K562 (cell line): ENCODE data around the gene OPN5. TPM values are rescaled to one million over a fixed set of nuclear protein-coding genes. Genes with fewer than 3 reads are reported as not detected.

Experiments used
- ATAC-seq: fragments of 200-7000 bp; cut with Tn5 transposase; 3 replicates; pipeline ENCODE4 v1.9.1; 2020; ENCODE audit warnings: moderate library complexity
- BruUV-seq: library from RNA; stranded (reverse); fragments of 400-500 nt; replicated peaks from 2 replicates; lab custom pipeline; 2021; lab: Mats Ljungman, UMichigan
- CTCF ChIA-PET: fragments of 300-600 bp; formaldehyde crosslinking; extraction: SDS; loops from one replicate; lab custom pipeline; 2021; ENCODE audit warnings: low intra/inter-chr PET ratio; lab: Yijun Ruan, JAX
- POLR2A ChIA-PET: fragments of 300-600, 350-650 bp; sonication (Branson Sonifier 250); formaldehyde crosslinking; extraction: SDS; loops from one replicate; lab custom pipeline; 2021; ENCODE audit warnings: antibody characterized with exemption, inconsistent platforms; lab: Yijun Ruan, JAX
- DNase-seq, 4 experiments: peaks; one replicate each; pipeline versions ENCODE4 v3.0.0 to v3.0.0-alpha.2; 2011 to 2018; ENCODE audit warnings: low spot score in 3 of 4, mixed read lengths in 3 of 4; ENCODE audit errors: extremely low read depth in 1 of 4
- FAIRE-seq: peaks from 2 replicates; lab custom pipeline; 2011; peaks lifted over from hg19 to GRCh38; lab: Jason Lieb, UNC
- H2AFZ ChIP-seq: 2 replicates; pipeline ENCODE4 v1.6.0; 2011; ENCODE audit warnings: low read depth, low read length, control low read depth, inconsistent platforms
- H3K27ac ChIP-seq: fragments of 200-600 bp; 3 replicates; pipeline ENCODE4 v1.8.0; 2011; ENCODE audit warnings: low read depth, mild to moderate bottlenecking, control low read depth, inconsistent platforms, low read length, moderate library complexity, mixed read lengths; ENCODE audit errors: extremely low read depth
- H3K27me3 ChIP-seq, 2 experiments: fragments of 300-600 bp in 1 of 2; 2 replicates in 1 of 2; 3 replicates in 1 of 2; pipeline versions ENCODE4 v1.6.0 to v1.8.0; 2011; ENCODE audit warnings: inconsistent platforms in 2 of 2, low read length in 2 of 2, mild to moderate bottlenecking in 1 of 2, mixed read lengths in 1 of 2, moderate library complexity in 1 of 2; ENCODE audit not compliant: control insufficient read depth in 2 of 2, insufficient read depth in 2 of 2
- H3K36me3 ChIP-seq: fragments of 300-600 bp; 3 replicates; pipeline ENCODE4 v1.8.0; 2011; ENCODE audit warnings: mild to moderate bottlenecking, low read length, inconsistent platforms; ENCODE audit not compliant: control insufficient read depth, insufficient read depth
- H3K4me1 ChIP-seq, 2 experiments: fragments of 200-600 bp in 1 of 2; replicated peaks in 1 of 2; 2 replicates in 1 of 2; 3 replicates in 1 of 2; pipeline versions ENCODE4 v1.5.1 to v1.8.0; 2011; ENCODE audit warnings: inconsistent platforms in 2 of 2, low read length in 2 of 2, mild to moderate bottlenecking in 1 of 2, mixed read lengths in 1 of 2, moderate library complexity in 1 of 2; ENCODE audit not compliant: control insufficient read depth in 2 of 2, insufficient read depth in 2 of 2
- H3K4me2 ChIP-seq: 2 replicates; pipeline ENCODE4 v1.6.1; 2011; ENCODE audit warnings: low read length, control low read depth, inconsistent platforms, mixed read lengths; ENCODE audit not compliant: insufficient read depth
- H3K4me3 ChIP-seq: fragments of 200-600 bp; sonication (generic), shearing (Covaris generic); 2 replicates; pipeline ENCODE4 v1.5.1; 2016; ENCODE audit warnings: control low read depth, inconsistent platforms
- H3K79me2 ChIP-seq: fragments of 200-600 bp; 3 replicates; pipeline ENCODE4 v1.8.0; 2011; ENCODE audit warnings: low read length, inconsistent platforms; ENCODE audit not compliant: control insufficient read depth, insufficient read depth
- H3K9ac ChIP-seq, 2 experiments: 2 replicates each; pipeline versions ENCODE4 v1.6.0 to v1.6.1; 2011; ENCODE audit warnings: low read depth in 2 of 2, low read length in 2 of 2, control low read depth in 1 of 2, inconsistent platforms in 1 of 2, mild to moderate bottlenecking in 1 of 2, mixed read lengths in 1 of 2; ENCODE audit not compliant: insufficient read depth in 1 of 2
- H3K9me1 ChIP-seq: one replicate; pipeline ENCODE4 v1.6.0; 2011; ENCODE audit warnings: inconsistent platforms, mild to moderate bottlenecking, low read length, moderate library complexity; ENCODE audit not compliant: control insufficient read depth, insufficient read depth
- H3K9me3 ChIP-seq: replicated peaks from 2 replicates; pipeline ENCODE4 v1.5.1; 2011; ENCODE audit warnings: low read depth, low read length, inconsistent platforms; ENCODE audit not compliant: control insufficient read depth, insufficient read depth
- H4K20me1 ChIP-seq: replicated peaks from 2 replicates; pipeline ENCODE4 v1.6.1; 2011; ENCODE audit warnings: low read length, inconsistent platforms, mixed read lengths; ENCODE audit not compliant: control insufficient read depth, insufficient read depth
- ATF4 ChIP-seq: fragments of 450-650 bp; formaldehyde crosslinking; IDR thresholded peaks from 2 replicates; pipeline ENCODE4 v1.4.0; 2022; ENCODE audit warnings: mild to moderate bottlenecking, moderate library complexity
- ATF7 ChIP-seq: fragments of 450-650 bp; IDR thresholded peaks from 2 replicates; pipeline ENCODE4 v1.7.1; 2014; ENCODE audit warnings: mild to moderate bottlenecking, moderate library complexity
- ELF4 ChIP-seq: fragments of 450-650 bp; formaldehyde crosslinking; IDR thresholded peaks from 2 replicates; pipeline ENCODE4 v1.4.0; 2022; ENCODE audit warnings: missing genetic modification characterization
- PCBP2 ChIP-seq: fragments of 200-400 bp; formaldehyde crosslinking; IDR thresholded peaks from 2 replicates; pipeline ENCODE4 v1.6.1; 2018; ENCODE audit warnings: low read length, low read depth, mild to moderate bottlenecking, moderate library complexity; ENCODE audit not compliant: poor library complexity, severe bottlenecking
- SRSF3 ChIP-seq: fragments of 200-400 bp; formaldehyde crosslinking; IDR thresholded peaks from 2 replicates; pipeline ENCODE4 v1.6.1; 2016; ENCODE audit warnings: mild to moderate bottlenecking, low read length, moderate library complexity; ENCODE audit not compliant: insufficient read depth
- SRSF7 ChIP-seq: fragments of 200-400 bp; formaldehyde crosslinking; optimal IDR thresholded peaks from 2 replicates; pipeline ENCODE3; 2017; ENCODE audit warnings: mild to moderate bottlenecking, low read depth, low read length
- ZZZ3 ChIP-seq: fragments of 450-650 bp; IDR thresholded peaks from 2 replicates; pipeline ENCODE4 v1.6.1; 2016; ENCODE audit warnings: antibody characterized with exemption, mild to moderate bottlenecking, moderate library complexity
- WGBS: fragments of 100-300 bp; shearing (Covaris generic); methylation state at CpG from one replicate; pipeline ENCODE4 v1.1.6; 2016; ENCODE audit warnings: low coverage, mixed read lengths; ENCODE audit not compliant: insufficient coverage; ENCODE audit errors: missing lambda C conversion rate; 5-methylcytosine and 5-hydroxymethylcytosine counted together
- in situ Hi-C: fragments of 300-500 bp; cut with MboI; formaldehyde crosslinking; loops from 4 replicates; pipeline ENCODE4 v1.15.0; 2018; ENCODE audit warnings: inconsistent platforms, mixed read lengths
- intact Hi-C: fragments of 100-400 bp; cut with micrococcal nuclease; formaldehyde crosslinking; loops from 2 replicates; pipeline ENCODE4 v1.14.2; 2022
- polyA plus RNA-seq, 8 experiments: library from polyadenylated mRNA; depleted of rRNA in 4 of 8; stranded (reverse) in 5 of 8; unstranded in 3 of 8; fragments of >200 nt; fragmentation: Nextera tagmentation in 2 of 8; fragmentation: Illumina TruSeq in 1 of 8; extraction: Ambion mirVana in 2 of 8; extraction: Trizol in 1 of 8; gene quantifications; 2 replicates each; pipeline versions ENCODE4 v1.2.1 to v1.2.3, GENCODE V29; 2011 to 2014; ENCODE audit warnings: inconsistent platforms in 1 of 8, missing spikeins in 1 of 8
- total RNA-seq, 7 experiments: library from RNA; depleted of rRNA in 6 of 7; stranded (reverse); fragments of >200 nt in 6 of 7; fragmentation: Illumina TruSeq in 2 of 7; extraction: Trizol in 2 of 7; gene quantifications; 2 replicates each; pipeline versions ENCODE4 v1.2.1 to v1.2.3, GENCODE V29; 2011 to 2021; ENCODE audit warnings: low replicate concordance in 1 of 7

Gene OPN5
- total and polyA plus RNA-seq, 9 of the 15 experiments (the other 6 are each of a cell fraction or from before 2014, with no cell fraction given), result not detected

GRCh38 chr6:47822856-47823554 lies 41.2 kb downstream of the OPN5 start:
- intact Hi-C loops, result no loop called here

GRCh38 chr6:47832386-47833100 lies 50.7 kb downstream of the OPN5 start:
- no peaks in the 10 kb centered on the region for H3K9me1 ChIP-seq
- no peak overlapping the region for H3K9ac ChIP-seq
- no peaks in the 10 kb centered on the region for H3K79me2 ChIP-seq
- CTCF ChIA-PET, result no interaction called here
- H4K20me1 ChIP-seq, result no peaks in the 10 kb centered on the region
- H3K36me3 ChIP-seq, result no peaks in the 10 kb centered on the region
- 0% methylated on average over 2 of the region's 2 CpGs for WGBS
- no peaks in the 10 kb centered on the region for H3K4me1 ChIP-seq
- in situ Hi-C loops (no loop called here), intact Hi-C loops (no loop called here)
- no peaks in the 10 kb centered on the region for H3K27me3 ChIP-seq
- ATAC-seq (no peak), FAIRE-seq (no peak), DNase-seq (no peak)
- no peak overlapping the region for H3K4me2 ChIP-seq
- BruUV-seq, result no TSS peak
- H3K27ac ChIP-seq, result no peak overlapping the region
- H3K9me3 ChIP-seq, result no peaks in the 10 kb centered on the region
- H2AFZ ChIP-seq, result no peak overlapping the region
- no peak for TF ChIP-seq ATF4 (CRISPR knock-in tag)
- TF ChIP-seq SRSF7, result no peak
- no peak overlapping the region for H3K4me3 ChIP-seq
- POLR2A ChIA-PET, result no interaction called here

More at GRCh38 chr6:47822856-47823554, 41.2 kb downstream of the OPN5 start:
- Histone ChIP-seq H3K4me1 (no peaks in the 10 kb centered on the region), H3K4me3 (no peak overlapping the region), H2AFZ (no peak overlapping the region), H3K4me2 (no peak overlapping the region), H3K9me3 (no peaks in the 10 kb centered on the region), H3K27ac (no peak overlapping the region), H3K9ac (no peak overlapping the region), H3K9me1 (no peaks in the 10 kb centered on the region), H3K79me2 (no peaks in the 10 kb centered on the region), H3K27me3 (no peaks in the 10 kb centered on the region), H3K36me3 (no peaks in the 10 kb centered on the region), H4K20me1 (no peaks in the 10 kb centered on the region)
- no peak for ATAC-seq
- ChIA-PET CTCF (no interaction called here), POLR2A (no interaction called here)
- BruUV-seq, result no TSS peak
- in situ Hi-C loops, result no loop called here
- WGBS, result 0% methylated on average over 6 of the region's 6 CpGs
- TF ChIP-seq SRSF3 (no peak), PCBP2 (no peak), ELF4 (CRISPR knock-in tag) (no peak), ZZZ3 (no peak), ATF7 (no peak)
- DNase-seq, result no peak
- FAIRE-seq, result no peak
